ENCODE data around the gene EMSY. TPM values are rescaled to one million over a fixed set of nuclear protein-coding genes. Genes with fewer than 3 reads are reported as not detected.
A peak's percentile ranks its signal among the peaks of the same experiment; 100 is the strongest.
"Not testable (repeated sequence)": the region's sequence is repeated elsewhere in the genome, so short reads cannot be mapped to it uniquely, and the experiment has no call there.

The EMSY gene
- 10 to 100 TPM; 27.6 to 36.5 (median 32.0) TPM for total RNA-seq

- Histone ChIP-seq H3K27me3 (no peaks in the 10 kb centered on the region), H3K4me3 (peak within 1 kb of the TSS; percentile 80 to 94 (median 86)), H3K36me3 (peaks cover 0 to 13% (median 0%) of the 10 kb centered on the region in 3 donors), H3K27ac (peak within 1 kb of the TSS; percentile 84 to 95 (median 89)), H3K9me3 (no peaks in the 10 kb centered on the region), H3K4me1 (peaks cover 0 to 18% (median 0%) of the 10 kb centered on the region in 4 donors)
- peak; percentile 94 to 98 (median 96) for DNase-seq
- peak in 1 of 6 experiments; percentile 3 for TF ChIP-seq CTCF (IDR thresholded peaks at IDR 0.05)
- TF ChIP-seq POLR2A (IDR thresholded peaks at IDR 0.05), result peak; percentile 98
Observed at GRCh38 chr11:76444384-76445120, at the start of gene EMSY. Gene EMSY, plus strand, starts transcription at chr11:76445018. Its CDS starts 1,921 bp downstream, at chr11:76446939.

- Histone ChIP-seq H3K9me3 (no peaks in the 10 kb centered on the region), H3K4me1 (no peaks in the 10 kb centered on the region), H3K4me3 (no peak overlapping the region), H3K27ac (no peak overlapping the region), H3K36me3 (no peaks in the 10 kb centered on the region), H3K27me3 (no peaks in the 10 kb centered on the region)
- no peak for TF ChIP-seq CTCF (IDR thresholded peaks at IDR 0.05)
- DNase-seq, result no peak
Observed at GRCh38 chr11:76395296-76395695, 49.5 kb upstream of the EMSY start.

- H3K4me3 ChIP-seq, result no peak overlapping the region
- H3K4me1 ChIP-seq, result no peaks in the 10 kb centered on the region
- no peak for TF ChIP-seq CTCF (IDR thresholded peaks at IDR 0.05)
- no peak for TF ChIP-seq POLR2A (IDR thresholded peaks at IDR 0.05)
- no peaks in the 10 kb centered on the region for H3K9me3 ChIP-seq
- DNase-seq, result no peak
- no peaks in the 10 kb centered on the region for H3K27me3 ChIP-seq
- no peak overlapping the region for H3K27ac ChIP-seq
- H3K36me3 ChIP-seq, result no peaks in the 10 kb centered on the region
Observed at GRCh38 chr11:76397383-76397782, 47.4 kb upstream of the EMSY start.

- H3K9me3 ChIP-seq, result no peaks in the 10 kb centered on the region
- H3K27ac ChIP-seq, result no peak overlapping the region
- no peak overlapping the region for H3K4me3 ChIP-seq
- H3K36me3 ChIP-seq, result no peaks in the 10 kb centered on the region
- H3K4me1 ChIP-seq, result no peaks in the 10 kb centered on the region
- DNase-seq, result no peak
- TF ChIP-seq CTCF (IDR thresholded peaks at IDR 0.05) (no peak), POLR2A (IDR thresholded peaks at IDR 0.05) (no peak)
- no peaks in the 10 kb centered on the region for H3K27me3 ChIP-seq
Observed at GRCh38 chr11:76400967-76401366, 43.9 kb upstream of the EMSY start.

- H3K36me3 ChIP-seq, H3K27me3 ChIP-seq, H3K9me3 ChIP-seq, H3K4me3 ChIP-seq, DNase-seq, H3K27ac ChIP-seq, H3K4me1 ChIP-seq: not testable (repeated sequence)
Observed at GRCh38 chr11:76401484-76401883, 43.3 kb upstream of the EMSY start.

- DNase-seq, result no peak
- no peak for TF ChIP-seq CTCF (IDR thresholded peaks at IDR 0.05)
- TF ChIP-seq POLR2A (IDR thresholded peaks at IDR 0.05), result no peak
- Histone ChIP-seq H3K9me3 (no peaks in the 10 kb centered on the region), H3K4me3 (no peak overlapping the region), H3K4me1 (no peaks in the 10 kb centered on the region), H3K27ac (no peak overlapping the region), H3K36me3 (no peaks in the 10 kb centered on the region), H3K27me3 (no peaks in the 10 kb centered on the region)
Observed at GRCh38 chr11:76406359-76406758, 38.5 kb upstream of the EMSY start.

All from Peyer's patch (tissue), 4 donors.